GM19324 (cell line): ENCODE data around the gene NLRC3.
"Not testable (repeated sequence)": the region's sequence is repeated elsewhere in the genome, so short reads cannot be mapped to it uniquely, and the experiment has no call there.

Experiments used
- ATAC-seq: cut with Tn5 transposase; IDR thresholded peaks from one replicate; pipeline ENCODE4 v1.9.1; 2021; ENCODE audit warnings: mild to moderate bottlenecking, moderate library complexity; ENCODE audit not compliant: unreplicated experiment, low FRiP score

NLRC3 gene

GRCh38 chr16:3518292-3518985 is 58.8 kb downstream of the NLRC3 start:
- ATAC-seq = no peak

- ATAC-seq = no peak
These were observed 61.3 kb downstream of the NLRC3 start for GRCh38 chr16:3515897-3516296.

- no peak for ATAC-seq
These were observed 62.6 kb downstream of the NLRC3 start for GRCh38 chr16:3514621-3515020.

- ATAC-seq = no peak
These were observed 63.2 kb downstream of the NLRC3 start for GRCh38 chr16:3513892-3514583.

GRCh38 chr16:3511286-3512180 is 65.7 kb downstream of the NLRC3 start:
- no peak for ATAC-seq

GRCh38 chr16:3510416-3510815 is 66.8 kb downstream of the NLRC3 start:
- ATAC-seq = no peak

- no peak for ATAC-seq
These were observed 67.7 kb downstream of the NLRC3 start for GRCh38 chr16:3509470-3509928.

- ATAC-seq = no peak
These were observed 68.5 kb downstream of the NLRC3 start for GRCh38 chr16:3508736-3509135.

- no peak for ATAC-seq
These were observed 73.7 kb downstream of the NLRC3 start for GRCh38 chr16:3503523-3503922.

GRCh38 chr16:3501783-3502400 is 75.3 kb downstream of the NLRC3 start:
- ATAC-seq = no peak

GRCh38 chr16:3501412-3501761 is 75.8 kb downstream of the NLRC3 start:
- ATAC-seq = not testable (repeated sequence)

- ATAC-seq = no peak
These were observed 78.2 kb downstream of the NLRC3 start for GRCh38 chr16:3498988-3499387.

GRCh38 chr16:3497771-3498170 is 79.4 kb downstream of the NLRC3 start:
- no peak for ATAC-seq

GRCh38 chr16:3496386-3496785 is 80.8 kb downstream of the NLRC3 start:
- ATAC-seq = no peak

GRCh38 chr16:3495176-3495575 is 82.0 kb downstream of the NLRC3 start, which contains the start of gene C16orf90:
Gene C16orf90, minus strand, starts transcription at chr16:3495489. Its CDS starts 68 bp downstream, at chr16:3495421.
- ATAC-seq = no peak

- no peak for ATAC-seq
These were observed 82.7 kb downstream of the NLRC3 start for GRCh38 chr16:3494386-3494973.

- no peak for ATAC-seq
These were observed 84.8 kb downstream of the NLRC3 start for GRCh38 chr16:3492356-3492755.

- no peak for ATAC-seq
These were observed 86.1 kb downstream of the NLRC3 start for GRCh38 chr16:3490911-3491629.
